HPDE6-E6E7 (cell line): Measurements from ENCODE around the gene AARS1.
"Not testable (repeated sequence)": the region's sequence is repeated elsewhere in the genome, so short reads cannot be mapped to it uniquely, and the experiment has no call there.

ENCODE experiments used
- DNase-seq: peaks from one replicate; pipeline ENCODE4 v3.0.0; 2011; ENCODE audit warnings: missing footprints; ENCODE audit errors: extremely low spot score

The AARS1 gene

GRCh38 chr16:70289229-70290094 is at the start of gene AARS1:
TSS of gene AARS1 (minus strand) at chr16:70289506. CDS start at chr16:70282763, 6,743 bp downstream.
- DNase-seq: peak; percentile 99

DNA sequence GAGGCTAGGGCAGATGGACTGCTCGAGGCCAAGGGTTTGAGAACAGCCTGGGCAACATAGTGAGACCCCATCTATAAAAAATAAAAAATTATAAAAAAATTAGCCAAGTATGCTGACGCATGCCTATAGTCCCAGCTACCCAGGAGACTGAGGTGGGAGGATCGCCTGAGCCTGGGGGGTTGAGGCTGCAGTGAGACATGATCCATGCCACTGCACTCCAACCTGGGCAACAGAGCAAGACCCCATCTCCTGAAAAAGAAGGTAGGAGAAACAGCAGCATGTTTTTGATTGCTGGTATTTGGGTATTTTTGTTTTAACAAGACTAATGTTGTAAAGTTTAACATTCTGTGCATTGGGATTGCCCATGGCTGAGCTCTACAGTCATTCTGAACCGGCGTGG is 48.5 kb upstream of the AARS1 start:
- DNase-seq: no peak

- not testable (repeated sequence) for DNase-seq
Observed at GRCh38 chr16:70332728-70333127, 43.4 kb upstream of the AARS1 start.

DNA sequence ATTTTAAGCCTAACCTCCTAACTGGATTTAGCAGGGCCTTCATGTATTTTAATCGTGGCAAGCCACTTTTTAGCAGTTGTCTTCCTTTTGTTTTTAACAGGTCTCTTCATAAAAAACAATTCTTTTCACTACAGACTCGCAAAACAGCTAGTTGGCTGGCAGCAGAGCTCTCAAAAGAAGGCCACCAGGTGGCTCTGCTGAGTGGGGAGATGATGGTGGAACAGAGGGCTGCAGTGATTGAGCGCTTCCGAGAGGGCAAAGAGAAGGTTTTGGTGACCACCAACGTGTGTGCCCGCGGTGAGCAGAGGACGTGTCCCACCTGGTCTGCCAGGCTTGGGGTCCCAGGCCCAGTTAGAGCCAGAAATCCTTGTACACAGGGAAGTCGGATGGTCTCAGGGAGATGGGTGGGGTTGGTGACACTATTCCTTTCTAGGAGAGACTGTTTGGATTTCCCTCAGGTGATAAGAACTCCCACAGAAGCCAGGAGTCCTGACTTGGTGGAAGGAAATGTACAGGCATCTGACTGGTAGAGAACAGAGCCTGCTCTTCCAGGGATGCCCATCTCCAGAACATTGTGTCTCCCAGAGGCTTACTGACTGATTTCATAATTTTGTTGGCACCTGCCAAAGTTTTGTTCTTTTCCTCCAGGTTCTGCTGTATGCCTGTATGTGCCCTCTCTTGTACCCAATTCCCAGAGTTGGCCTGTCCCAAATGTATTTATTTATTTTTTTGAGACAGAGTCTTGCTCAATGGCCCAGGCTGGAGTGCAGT is 42.5 kb upstream of the AARS1 start:
- no peak for DNase-seq

DNA sequence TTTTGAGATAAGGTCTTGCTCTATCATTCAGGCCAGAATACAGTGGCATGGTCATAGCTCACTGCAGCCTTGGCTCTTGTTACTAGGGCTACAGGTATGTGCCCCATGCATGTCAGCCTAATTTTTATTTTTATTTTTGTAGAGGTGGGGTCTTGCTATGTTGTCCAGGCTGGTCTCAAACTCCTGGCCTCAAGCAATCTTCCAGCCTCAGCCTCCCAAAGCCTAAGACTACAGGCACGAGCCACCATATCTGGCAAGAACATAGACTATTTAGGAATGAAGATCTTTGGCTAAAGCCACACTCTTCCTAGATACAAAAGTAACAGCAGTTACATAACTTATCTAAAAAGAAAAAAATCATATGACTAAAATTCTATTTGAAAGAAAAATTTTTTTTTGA is 41.8 kb upstream of the AARS1 start:
- DNase-seq: no peak

- DNase-seq: no peak
Observed at GRCh38 chr16:70324998-70325747, 35.9 kb upstream of the AARS1 start.

DNA sequence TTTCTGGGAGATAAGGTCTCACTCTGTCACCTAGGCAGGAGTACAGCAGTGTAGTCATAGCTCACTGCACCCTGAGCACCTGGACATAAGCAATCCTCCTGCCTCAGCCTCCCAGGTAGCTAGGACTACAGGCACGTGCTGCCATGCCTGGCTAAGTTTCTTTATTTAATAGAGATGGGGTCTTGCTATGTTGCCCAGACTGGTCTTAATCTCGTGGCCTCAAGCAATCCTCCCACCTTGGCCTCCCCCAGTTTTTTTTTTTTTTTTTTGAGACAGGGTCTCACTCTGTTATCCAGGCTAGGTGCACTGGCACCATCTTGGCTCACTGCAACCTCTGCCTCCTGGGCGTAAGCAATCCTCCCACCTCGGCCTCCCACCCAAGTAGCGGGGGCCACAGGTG is 30.8 kb upstream of the AARS1 start:
- no peak for DNase-seq

GRCh38 chr16:70307726-70308125 is 18.4 kb upstream of the AARS1 start:
- DNase-seq: not testable (repeated sequence)

DNA sequence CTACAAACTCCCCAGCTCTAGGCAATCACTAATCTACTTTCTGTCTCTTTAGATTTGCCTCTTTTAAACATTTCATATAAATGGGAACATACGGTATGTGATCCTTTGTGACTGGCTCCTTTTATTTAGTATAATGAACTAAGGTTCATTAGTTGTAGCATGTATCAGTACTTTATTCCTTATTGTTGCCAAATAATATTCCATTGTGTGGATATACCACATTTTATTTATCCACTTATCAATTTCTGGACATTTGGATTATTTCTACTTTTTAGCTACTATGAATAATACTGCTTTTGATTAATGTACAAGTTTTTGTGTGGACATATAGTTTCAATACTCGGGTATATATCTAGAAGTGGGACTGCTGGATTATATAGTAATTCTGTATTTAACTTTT is 17.6 kb upstream of the AARS1 start:
- no peak for DNase-seq

- peak; percentile 22 for DNase-seq
Observed at GRCh38 chr16:70304892-70305448, 15.7 kb upstream of the AARS1 start.

GRCh38 chr16:70302745-70303144 is 13.4 kb upstream of the AARS1 start:
- DNase-seq: no peak

DNA sequence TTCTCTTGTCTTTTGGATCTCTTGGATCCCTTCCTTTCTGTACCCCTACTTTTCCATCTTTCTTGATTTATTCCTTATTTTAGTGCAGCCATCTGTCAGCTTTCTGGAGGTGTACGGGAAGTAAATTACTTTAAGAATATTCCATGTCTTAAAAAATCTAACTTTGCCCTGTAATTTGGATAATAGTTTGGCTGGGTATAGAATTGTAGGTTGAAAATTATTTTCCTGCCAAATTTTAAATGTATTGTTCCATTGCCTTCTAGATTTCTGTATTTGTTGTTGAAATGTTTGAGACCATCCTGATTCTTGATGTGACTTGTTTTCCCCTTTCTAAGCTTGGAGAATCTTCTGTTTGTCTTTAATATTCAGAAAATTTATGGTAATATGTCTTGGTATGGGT is 11.8 kb upstream of the AARS1 start:
- no peak for DNase-seq

DNA sequence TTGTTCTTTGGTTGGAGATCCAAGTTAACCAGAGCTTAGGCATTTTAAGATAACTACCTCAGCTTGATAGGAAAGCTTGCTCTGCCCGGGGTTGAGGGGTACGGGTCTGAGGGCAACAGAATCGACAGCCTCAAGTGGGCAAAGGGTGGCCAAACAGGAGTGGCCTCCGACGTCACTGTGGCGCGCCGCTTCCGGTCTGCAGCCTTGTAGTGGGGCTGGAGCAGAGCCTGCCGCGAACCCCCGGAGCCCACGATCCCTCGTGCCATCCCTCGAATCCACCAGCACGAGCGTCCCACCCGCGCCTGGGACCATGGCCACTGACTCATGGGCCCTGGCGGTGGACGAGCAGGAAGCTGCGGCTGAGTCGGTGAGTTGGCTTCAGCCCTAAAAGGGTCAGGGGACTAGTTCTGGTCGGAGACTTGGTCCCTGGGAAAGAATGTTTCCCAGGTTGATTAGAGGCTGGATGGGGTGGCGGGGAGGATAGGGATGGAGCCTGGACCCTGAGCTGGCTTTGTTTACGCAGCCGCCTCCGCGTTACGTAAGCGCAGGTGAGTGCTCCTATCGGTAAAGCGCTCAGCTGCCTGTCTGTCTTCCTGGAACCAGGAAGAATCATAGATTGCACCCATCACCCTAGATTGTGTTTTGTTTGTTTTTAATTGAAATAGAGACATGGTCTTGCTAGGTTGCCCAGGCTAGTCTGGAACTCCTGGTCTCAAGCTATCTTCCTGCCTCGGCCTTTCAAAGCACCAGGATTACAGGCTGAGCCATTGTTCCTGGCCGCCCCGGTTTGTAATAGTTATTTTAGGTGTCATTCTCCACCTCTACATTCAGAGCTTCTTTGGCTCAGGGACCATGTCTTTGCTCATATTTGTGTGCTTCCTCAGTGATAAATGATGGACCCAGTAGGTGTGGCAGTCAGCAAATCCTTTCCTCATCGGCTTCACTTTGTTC is 10.0 kb upstream of the AARS1 start, which contains the start of gene DDX19B:
Gene DDX19B, plus strand, starts transcription at position 199 of the 951 bp plus-strand sequence. Its CDS starts 112 bp downstream, at position 311.
- peak; percentile 59 for DNase-seq

DNA sequence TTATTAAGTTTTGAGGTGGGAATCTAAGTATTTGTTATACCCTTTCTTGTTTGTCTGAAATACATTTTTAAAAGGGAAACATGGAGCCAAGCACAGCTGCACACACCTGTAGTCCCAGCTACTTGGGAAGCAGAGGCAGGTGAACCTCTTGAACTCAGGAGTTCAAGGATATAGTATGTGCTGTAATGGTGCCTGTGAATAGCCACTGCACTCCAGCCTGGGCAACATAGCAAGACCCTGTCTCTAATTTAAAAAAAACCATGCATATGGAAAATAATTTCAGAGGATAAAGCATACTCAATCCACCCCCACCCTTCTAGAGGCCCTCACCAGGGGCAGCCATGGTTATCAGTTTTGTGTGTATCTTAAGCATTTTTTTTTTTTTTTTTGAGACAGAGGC is 6.3 kb upstream of the AARS1 start:
- no peak for DNase-seq

DNA sequence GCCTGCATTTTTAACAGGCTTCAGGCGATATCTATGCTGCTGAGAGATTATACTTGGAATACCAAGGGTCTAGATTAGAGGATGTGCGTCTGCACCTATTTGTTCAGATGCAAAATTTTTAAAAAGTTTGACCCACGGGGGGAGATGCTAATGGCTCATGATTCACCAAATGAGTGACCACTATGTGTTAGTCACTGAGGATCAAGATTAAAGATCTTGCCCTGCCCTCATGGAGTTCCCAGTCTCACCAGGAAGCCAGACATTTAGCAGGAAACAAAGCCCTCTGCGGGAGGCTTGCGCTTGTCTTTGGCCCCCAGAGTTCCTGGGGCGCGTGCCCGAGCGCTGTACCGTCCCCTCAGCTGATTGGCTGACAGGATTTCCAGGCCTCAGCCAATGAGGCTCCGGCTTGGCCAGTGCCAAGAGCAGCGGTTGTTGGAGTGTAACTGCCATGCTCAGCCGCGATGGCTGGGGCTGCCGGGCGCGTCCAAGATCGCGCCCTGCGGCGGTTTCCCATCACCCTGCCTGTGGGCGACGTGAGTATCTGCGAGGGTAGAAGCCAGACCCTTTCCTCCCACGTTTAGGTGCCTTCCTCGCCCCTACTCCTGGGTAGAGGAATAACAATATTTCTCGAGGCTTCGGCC is 5.2 kb upstream of the AARS1 start:
- no peak for DNase-seq

DNA sequence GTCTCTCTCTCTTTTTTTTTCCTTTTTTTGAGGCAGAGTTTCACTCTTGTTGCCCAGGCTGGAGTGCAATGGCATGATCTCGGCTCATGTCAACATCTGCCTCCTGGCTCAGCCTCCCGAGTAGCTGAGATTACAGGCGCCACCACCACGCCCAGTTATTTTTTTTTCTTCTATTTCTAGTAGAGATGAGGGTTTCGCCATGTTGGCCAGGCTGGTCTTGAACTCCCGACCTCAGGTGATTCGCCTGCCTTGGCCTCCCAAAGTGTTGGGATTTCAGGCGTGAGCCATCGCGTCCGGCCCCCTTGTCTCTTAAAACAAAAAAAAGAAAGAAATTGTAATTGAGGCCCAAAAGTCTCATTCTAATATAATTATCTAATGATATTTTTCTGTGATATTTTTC is 2.8 kb upstream of the AARS1 start:
- not testable (repeated sequence) for DNase-seq

- DNase-seq: no peak
Observed at GRCh38 chr16:70290949-70291519, 1.7 kb upstream of the AARS1 start.

- DNase-seq: not testable (repeated sequence)
Observed at GRCh38 chr16:70287304-70287971, 1.9 kb downstream of the AARS1 start.

DNA sequence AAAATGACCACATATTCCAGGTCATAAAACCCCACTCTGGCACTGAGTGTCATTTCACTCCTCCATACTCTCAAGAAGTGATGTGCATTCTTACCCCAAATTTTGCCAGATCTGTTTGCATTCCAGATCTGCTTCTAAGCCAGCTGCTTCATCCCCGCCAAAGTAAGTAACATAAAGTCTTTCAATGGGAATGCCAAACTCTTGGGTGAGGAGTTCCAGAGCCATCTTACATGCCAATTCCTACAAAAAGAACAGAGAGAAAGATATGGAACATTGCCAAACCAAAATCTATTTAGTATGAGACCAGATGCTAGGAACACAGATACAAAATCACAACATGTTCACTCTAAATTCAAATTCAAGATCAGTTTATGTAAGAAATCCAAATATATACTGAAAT is 12.9 kb downstream of the AARS1 start:
- DNase-seq: no peak
